DMS153 treated with DMSO at 0.1 percent for 48 hours (cell line): Measurements from ENCODE around the gene XPR1.

Source experiments
- DNase-seq: peaks from one replicate; lab custom pipeline; 2025; ENCODE audit not compliant: unreplicated experiment; lab: John Stamatoyannopoulos, UW

The XPR1 gene

DNA sequence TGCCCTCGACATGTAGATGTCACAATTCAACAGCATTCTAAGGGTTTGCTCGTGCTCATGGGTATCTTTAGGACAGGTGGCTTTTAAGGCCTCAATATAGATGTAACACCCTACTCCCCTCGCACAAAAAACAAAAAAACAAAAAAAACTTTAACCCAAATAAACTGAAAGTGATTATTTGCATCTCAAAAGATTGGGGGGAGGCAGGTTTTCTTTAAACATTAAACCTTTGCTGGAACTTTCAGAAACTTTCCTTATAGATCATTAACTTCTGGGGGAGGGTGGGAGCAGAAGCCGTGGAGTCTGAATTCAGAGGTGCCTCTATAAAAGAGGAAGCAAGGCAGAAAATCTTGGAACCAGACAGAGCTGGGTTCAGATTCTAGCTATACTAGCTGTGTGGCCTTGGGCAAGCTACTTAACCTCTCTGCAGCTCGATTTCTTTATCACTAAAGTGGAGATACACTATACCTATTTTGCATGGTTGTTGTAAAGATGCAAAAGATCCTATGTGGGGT is 277.7 kb downstream of the XPR1 start:
- no peak for DNase-seq

DNA sequence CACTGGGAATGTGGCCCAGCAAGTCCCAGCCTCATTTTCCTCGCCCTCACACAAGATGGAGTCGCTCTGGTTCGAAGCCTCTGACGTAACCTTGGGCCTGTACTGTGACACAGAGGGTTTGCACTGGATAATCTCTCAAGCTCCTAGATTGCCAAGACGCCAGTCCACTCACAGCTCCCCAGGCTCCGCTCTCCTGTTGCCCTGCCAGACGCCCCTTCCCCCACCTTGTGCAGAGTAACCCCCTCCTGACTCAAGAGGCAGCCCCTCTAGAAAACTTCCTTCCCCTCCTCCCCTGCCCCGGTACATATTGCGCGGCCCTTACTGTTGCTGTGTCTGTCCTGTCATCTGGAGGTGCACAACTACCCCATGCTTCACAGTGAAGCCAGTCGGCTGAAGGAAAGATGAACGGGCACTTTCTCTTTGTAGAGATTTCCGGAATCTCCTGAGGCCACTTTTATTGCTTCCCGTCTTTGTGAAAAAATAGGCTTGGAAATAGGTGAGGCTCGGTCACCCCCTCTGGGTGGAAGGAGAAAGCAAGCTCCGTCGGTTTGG is 279.9 kb downstream of the XPR1 start:
- DNase-seq: no peak

DNA sequence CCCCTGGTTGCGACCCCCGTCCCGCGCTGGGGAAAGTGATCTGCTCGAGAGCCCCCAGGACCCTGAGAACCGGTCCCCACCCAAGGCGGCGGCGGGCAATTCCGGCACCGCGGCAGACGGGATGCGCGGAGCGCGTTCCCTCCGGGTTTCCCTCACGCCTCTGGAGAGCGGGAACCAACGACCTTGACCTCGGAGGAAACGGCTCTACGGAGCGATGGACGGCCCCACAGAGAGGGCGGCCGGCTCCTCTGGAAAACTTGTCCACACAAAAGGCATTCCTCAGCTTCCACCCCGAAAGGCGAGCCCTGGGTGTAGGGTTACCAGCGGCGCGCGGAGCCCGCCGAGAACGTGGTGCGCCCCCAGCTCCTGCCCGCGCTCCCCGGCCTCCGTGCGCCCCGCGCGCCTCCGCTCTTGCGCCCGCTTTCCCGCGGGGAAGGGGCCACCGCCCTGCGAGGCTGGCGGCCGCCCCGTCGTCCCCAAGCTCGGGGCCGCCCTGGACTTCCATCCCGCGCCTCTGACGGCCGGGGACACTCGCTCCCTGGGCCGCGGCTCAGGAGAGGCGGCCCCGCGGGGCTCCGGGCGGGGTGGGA is 280.5 kb downstream of the XPR1 start:
- DNase-seq: no peak

- no peak for DNase-seq
Measured at GRCh38 chr1:180912801-180913565, 281.2 kb downstream of the XPR1 start, which contains the start of gene KIAA1614. TSS of gene KIAA1614 (plus strand) at chr1:180912897. CDS start at chr1:180913244, 347 bp downstream.

DNA sequence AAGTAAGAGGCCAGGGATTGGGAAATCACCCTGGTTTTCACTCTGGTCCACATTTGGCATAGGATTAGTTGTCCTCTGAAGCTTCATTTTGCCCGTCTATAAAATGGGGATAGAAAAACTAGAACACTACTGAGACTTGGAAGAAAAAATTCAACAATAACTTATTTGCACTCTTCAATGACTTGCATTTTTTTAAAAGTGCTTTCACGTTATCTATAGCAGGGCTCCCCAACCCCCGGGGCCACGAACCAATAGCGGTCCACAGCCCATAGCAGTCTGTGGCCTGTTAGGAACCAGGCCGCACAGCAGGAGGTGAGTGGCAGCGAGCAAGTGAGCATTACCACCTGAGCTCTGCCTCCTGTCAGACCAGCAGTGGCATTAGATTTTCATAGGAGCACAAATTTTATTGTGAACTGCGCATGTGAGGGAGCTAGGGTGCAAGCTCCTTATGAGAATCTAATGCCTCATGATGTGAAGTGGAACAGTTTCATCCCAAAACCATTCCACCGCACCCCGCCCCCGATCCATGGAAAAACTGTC is 283.7 kb downstream of the XPR1 start:
- DNase-seq: no peak

GRCh38 chr1:180916012-180916770 is 284.4 kb downstream of the XPR1 start:
- DNase-seq: no peak

- no peak for DNase-seq
Measured at GRCh38 chr1:180916771-180917170, 284.9 kb downstream of the XPR1 start.

DNA sequence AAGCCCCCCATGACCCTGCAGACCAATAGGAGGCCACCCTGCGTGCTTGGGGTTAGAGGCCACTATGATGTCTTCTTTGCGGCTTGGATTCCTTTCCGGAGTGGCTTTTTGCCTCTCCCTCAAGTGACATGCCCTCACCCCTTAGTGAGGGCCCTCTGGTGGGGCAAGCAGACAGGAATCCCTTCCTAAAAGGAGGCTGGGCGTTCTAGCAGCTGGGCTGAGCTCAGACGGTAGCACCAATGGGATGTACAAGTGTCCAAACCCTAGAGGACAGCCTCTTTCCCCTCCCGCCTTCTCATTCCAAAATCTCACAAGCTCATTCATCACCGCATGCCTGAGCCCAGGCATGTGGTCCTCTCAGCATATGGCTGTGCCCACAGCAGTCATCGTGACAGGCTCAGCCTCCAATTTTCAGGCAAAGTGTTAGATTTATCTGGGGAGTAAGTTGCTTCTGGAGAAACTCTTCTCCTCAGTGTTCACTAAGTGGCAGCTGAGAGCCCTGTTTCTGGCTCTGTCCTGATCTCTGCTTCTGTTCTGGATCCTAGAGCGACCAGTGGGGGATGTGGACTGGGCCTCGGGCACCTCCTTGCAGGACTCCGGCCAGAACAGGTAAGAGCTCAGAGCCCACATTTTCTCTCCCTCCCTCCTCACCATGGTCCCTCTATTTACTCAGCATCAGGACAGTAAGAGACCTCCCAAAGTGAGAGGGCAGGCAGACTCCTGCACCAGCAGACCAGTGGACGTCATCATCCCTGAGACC is 285.7 kb downstream of the XPR1 start:
- no peak for DNase-seq

GRCh38 chr1:180918519-180918918 is 286.7 kb downstream of the XPR1 start:
- no peak for DNase-seq

- no peak for DNase-seq
Measured at GRCh38 chr1:180919183-180919700, 287.4 kb downstream of the XPR1 start.

- no peak for DNase-seq
Measured at GRCh38 chr1:180920193-180920592, 288.4 kb downstream of the XPR1 start.

DNA sequence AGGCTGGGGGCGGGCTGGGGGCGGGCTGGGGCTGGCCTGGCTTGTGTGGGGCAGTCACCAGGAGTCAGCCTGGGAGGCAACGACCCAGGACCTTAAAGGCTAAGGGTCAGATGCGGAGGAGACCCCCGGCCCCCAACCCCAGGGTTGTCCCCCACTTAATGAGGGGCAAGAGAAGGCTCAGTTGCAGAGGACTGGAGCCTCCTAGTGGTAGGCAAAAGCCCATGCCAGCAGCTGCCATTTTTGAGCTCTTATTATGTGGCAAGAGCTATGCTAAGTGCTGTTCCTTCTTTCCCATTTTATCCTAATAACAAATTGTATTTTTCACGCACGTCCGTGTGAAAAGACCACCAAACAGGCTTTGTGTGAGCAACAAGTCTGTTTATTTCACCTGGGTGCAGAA is 288.9 kb downstream of the XPR1 start:
- no peak for DNase-seq

- DNase-seq: no peak
Measured at GRCh38 chr1:180921386-180921785, 289.6 kb downstream of the XPR1 start.

- DNase-seq: no peak
Measured at GRCh38 chr1:180921891-180922630, 290.2 kb downstream of the XPR1 start.

- no peak for DNase-seq
Measured at GRCh38 chr1:180922631-180923015, 290.8 kb downstream of the XPR1 start.

GRCh38 chr1:180923021-180923841 is 291.4 kb downstream of the XPR1 start:
- DNase-seq: no peak

DNA sequence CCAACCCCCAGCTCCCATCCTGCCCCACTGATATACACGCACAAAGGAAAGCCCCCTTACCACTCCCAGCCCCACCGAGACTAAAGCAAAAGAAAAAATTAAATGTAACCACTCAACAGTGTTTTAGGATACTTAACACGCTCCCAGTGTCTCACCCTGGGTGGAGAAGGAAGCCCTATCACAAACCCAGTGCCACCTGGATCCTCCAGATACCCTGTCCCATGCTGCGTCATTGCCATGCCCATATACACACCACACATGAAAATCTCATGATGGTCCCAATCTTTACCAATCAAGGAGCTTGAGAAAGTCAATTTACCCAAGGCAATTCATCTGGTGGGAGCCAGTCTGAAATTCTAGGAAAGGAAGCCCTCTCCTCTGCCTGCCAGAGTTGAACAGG is 292.1 kb downstream of the XPR1 start:
- no peak for DNase-seq

DNA sequence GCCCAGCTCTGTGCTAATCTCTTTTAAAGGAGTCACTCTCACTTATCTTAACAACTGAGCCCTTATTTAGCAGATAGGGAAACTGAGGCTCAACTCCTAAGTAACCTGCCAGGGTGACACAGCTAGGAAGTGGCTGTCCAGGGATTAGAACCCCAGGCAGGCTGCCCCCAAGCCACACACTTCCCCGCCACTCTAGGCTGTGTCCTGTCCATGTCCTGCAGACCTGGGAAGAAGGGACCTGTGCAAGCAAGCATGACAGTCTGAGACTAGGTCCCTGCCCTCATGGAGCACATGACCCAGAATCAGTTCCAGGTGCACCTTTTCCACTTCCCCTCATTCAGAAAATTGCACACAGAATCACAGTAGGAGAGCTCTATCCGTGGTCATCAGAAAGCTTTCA is 293.1 kb downstream of the XPR1 start:
- no peak for DNase-seq
